ENCODE measurements around the gene TRERF1.
"Not testable (repeated sequence)": the region's sequence is repeated elsewhere in the genome, so short reads cannot be mapped to it uniquely, and the experiment has no call there.

The TRERF1 gene

DNA sequence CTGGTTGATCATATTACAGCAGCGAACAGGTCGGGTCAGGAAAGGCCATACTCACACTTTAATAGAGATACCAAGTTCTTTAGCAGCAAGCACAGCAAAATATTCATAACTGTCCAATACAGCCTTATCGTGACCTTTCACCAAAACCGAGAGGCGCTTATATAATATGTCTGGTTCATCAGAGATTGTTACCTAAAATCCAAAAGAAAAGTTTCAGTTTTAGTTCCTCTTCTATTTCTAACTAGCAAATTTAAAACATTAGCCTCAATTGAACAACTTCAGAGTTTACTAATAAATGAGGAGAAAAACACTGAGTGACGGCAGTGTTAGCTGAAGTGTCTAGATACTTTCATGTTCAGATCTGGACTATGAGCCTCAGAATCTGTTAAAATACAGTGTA is 240.0 kb downstream of the TRERF1 start:
- DNase-seq, result no peak

DNA sequence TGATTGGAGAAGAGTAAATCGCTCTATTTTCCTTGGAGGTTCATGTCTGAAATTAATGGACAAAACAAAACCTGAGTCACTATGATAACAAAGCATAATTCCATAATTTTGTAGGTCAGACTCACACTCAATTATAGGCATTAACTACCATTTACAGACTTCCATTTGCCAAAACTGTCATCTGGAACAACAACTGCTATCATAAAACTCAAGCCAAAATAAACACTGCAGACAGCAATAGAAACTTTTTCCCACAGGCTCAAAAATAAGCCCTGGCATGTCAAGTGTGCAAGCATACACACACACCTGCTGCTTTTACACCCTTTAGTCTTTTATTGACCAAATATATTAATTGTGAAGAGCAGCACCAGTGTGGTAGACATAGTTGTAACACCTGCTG is 241.2 kb downstream of the TRERF1 start:
- DNase-seq, result no peak

DNA sequence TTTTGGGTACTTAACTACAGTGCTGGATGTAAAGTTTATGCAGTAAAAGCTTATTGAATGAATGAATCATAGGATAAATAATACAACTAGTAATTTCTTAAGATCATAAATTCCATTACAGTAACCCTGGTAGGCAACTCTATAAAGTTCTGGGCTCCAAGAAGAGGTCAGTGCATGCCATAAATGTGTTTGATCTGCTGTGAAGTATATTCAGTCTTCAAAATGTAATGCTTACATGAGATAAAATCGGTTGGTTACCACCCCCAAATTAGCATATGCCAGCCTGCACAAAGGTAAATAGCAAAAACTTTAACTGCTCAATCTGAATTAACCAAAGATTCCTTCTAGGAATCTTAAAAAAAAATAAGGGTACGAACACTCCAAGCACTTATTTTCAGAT is 244.2 kb downstream of the TRERF1 start:
- DNase-seq, result not testable (repeated sequence)

DNA sequence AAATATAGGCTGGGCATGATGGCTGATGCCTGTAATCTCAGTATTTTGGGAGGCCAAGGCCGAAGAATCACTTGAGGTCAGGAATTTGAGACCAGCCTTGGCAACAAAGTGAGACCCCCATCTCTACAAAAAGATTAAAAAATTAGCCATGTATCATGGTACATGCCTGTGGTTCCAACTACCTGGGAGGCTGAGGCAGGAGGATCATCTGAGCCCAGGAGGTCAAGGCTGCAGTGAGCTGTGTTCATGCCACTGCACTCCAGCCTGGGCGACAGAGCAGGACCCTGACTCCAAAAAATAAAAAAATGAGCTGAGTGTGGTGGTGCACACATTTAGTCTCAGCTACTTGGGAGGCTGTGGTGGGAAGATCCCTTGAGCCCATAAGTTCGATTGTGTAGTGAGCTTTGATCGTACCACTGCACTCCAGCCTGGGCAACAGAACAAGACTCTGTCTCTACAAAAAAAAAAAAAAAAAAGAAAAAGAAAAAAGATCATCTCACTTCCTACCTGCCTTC is 246.9 kb downstream of the TRERF1 start:
- DNase-seq, result no peak

DNA sequence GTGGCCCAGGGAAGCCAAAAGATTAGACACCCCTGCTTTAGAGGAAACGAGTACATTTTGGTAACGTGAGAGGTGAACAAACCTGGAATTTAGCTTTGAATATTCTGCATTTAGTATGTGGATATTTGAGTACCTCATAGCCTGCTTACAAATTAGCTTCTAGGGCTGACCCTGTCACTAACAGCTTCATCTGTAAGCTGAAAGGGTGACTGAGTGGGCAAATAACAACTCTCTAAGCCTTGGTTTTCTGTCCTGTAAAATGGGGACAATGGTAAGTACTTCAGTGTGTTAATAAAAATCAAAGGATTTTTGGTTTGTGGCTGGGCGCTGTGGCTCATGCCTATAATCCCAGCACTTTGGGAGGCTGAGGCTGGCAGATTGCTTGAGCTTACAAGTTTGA is 248.5 kb downstream of the TRERF1 start:
- no peak for DNase-seq

DNA sequence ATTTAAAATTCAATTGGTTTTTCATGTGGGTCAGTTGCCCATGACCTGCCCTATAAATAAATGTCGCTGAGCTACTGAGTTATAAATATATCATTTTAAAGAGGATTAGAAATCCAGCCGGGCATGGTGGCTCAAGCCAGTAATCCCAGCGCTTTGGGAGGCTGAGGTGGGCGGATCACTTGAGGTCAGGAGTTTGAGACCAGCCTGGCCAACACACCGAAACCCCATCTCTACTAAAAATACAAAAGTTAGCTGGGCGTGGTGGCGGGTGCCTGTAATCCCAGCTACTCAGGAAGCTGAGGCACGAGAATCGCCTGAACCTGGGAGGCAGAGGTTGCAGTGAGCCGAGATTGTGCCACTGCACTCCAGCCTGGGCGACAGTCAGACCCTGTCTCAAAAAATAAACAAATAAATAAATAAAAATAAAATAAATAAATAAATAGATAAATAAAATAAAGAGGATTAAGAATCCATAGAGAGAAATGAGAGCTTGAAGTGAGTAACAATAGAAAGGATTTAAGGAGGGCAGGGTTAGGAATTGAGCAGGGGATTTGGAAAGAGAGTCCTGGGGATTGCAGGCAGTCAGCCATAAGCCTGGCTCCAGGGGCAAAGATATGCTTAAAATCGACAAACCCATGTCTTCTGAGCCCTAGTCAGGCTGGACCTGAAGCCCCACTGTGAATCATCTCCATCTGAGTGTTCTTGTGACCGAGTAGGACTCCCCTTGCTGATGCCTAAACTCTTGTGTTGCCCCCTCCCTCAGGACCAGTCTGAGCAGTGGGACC is 249.4 kb downstream of the TRERF1 start:
- DNase-seq, result not testable (repeated sequence)

DNA sequence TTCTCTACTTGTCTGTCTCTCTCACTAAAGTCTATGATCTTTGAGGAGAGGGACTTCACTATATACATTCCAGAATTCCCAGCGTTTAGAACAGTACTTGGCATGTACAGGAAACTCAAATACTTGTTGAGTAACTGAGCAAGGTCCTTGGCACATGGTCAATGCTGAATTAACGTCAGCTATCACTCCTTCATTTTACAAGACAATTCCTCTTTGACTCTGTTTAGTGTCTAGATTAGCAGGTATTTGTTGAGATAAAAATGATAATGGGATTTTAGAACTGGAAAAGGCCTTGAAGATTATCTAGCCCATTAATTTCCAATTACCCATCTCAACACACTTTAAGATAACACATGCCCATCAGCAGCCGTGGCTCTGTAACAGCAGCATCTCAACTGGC is 250.3 kb downstream of the TRERF1 start:
- no peak for DNase-seq

DNA sequence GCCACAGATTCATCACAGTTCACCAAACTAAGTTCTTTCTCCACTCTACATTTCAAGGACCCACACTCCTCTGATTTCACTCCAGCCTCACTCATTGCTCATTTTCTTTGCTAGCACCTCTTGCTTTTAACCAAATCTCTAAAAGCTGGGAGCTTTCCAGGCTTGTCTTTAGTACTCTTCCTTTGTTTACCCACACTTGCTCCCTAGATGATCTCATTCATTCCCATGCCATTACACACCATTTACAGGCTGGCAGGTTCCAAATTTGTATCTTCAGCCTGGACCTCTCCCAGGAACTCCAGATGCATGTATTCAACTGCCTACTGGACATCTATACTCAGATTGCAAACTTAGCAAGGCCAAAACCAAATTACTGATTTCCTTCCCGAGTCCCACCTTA is 251.7 kb downstream of the TRERF1 start:
- DNase-seq, result no peak

DNA sequence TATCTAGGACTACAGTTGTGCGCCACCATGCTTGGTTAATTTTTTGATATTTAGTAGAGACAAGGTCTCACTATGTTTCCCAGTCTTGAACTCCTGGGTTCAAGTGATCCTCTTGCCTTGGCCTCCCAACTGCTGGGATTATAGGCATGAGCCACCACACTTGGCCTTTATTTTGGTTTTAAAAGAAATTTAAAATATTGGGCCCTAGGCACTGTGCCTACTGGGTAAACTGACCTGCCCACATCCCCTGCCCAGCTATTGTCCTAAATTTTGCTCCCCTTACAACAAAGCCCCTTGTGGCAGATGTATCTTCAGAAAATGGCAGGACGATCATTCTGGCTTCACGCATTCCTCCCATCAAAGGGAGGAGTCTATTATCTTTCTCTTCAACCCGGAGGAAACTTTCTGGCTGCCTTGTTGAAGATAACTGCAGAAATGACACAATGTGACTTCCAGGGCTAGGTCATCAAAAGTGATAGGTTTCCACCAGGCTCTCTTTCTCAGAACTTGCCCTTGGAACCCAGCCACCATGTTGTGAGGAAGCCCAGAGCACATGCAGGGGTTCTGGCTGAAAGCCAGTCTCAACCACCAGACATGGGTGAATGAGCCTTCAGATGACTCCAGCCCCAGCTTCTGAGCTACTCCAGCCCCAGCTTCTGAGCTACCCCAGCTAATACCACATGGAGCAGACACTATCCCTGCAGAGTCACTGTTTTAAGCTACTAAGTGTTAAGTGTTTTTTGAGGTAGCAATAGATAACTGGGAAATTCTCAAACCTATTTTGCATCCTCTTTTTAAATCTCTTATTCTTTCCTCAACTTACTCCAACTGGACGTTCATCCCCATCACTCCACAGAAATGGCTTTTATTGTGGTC is 252.4 kb downstream of the TRERF1 start:
- no peak for DNase-seq

DNA sequence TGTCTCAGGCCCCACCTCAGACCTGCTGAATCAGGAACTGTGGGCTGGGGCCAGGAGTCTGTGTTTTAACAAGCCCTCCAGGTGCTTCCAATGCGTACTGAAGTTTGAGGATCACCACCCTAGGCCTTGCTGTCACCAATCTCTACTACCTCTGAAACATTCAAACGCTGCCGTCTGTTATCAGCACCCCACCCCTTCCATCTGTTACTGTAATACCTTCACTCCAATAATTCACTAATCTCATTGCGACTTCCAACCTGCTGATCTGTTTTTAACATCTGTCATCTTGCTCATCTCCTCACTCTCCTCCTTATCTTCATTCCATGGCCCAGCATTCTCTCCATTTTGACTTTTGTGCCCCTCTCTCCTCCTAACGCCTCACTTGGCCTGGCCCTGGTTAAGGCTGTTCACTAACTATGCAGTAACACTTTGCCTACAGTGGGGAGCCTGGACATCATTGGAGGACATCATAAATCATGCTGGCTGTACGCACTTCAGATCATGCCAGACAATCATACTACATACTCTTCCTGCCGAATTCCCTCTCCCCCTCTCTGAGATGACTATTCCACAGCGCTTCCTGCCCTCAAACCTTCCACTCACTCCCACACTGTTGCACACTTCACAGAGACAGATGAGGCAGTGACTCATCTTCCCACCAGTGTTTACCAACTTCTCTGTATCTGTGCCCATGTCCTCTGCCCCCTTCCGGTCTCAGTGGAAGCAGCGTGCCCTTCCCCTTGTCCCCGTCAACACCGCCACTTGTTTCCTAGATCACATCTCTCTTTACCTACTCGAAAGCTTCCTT is 254.0 kb downstream of the TRERF1 start:
- DNase-seq, result no peak

DNA sequence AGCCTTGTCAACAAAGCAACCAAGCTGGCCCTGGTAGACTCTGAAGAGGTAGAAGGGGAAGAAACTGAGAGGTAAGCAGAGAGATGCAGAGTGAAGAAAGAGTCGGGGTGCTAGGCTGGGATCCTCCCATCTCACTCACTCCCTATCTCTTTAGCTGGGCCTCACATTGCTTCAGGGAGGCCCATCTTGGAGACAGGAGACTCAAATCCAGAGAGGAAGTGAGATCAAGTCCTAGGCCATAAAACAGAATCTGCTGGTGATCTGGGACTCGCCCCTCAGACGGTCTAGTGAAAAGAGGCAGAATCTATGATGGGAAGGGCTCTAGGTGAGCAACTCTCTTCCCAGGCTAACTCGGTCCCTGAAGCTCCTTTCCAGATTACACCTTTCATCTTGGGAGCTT is 256.3 kb downstream of the TRERF1 start:
- no peak for DNase-seq

DNA sequence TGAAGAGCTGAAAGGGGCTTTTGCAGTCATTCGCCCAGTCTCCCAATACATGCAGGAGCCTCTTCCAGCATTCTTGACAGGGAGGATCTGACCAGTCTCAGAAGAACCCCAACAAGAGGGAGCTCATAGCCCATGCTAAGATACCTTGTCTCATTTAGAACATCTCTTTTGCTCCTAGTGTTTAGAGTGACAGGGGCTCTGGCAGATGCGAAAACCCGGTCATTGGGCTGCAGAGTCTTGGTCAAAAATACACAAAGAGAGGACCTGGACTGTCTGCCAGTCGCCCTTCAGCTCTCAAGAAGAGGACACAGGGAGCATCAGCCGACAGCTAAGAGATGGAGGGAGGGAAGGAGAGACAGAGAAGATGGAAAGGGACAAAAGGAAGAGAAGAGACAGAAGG is 257.7 kb downstream of the TRERF1 start:
- DNase-seq, result no peak

DNA sequence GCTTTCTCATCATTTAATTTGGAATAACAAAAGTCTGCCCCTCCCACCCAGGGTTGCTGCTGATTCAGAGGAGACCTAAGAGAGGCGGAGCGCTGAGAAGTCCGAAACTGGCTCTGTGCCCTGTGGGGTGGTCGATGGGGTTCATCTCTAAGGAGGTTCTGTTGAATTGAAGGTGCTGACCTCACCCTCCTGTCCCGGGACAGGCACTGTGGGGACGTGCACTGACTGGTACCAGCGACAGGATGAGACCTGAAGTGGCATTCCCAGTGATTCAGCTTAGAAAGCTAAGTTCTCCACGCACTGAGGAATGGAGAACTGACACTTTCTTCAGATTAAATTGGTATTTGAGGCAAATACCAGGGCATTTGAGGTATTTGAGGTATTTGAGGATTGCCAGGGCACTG is 258.2 kb downstream of the TRERF1 start:
- no peak for DNase-seq

DNA sequence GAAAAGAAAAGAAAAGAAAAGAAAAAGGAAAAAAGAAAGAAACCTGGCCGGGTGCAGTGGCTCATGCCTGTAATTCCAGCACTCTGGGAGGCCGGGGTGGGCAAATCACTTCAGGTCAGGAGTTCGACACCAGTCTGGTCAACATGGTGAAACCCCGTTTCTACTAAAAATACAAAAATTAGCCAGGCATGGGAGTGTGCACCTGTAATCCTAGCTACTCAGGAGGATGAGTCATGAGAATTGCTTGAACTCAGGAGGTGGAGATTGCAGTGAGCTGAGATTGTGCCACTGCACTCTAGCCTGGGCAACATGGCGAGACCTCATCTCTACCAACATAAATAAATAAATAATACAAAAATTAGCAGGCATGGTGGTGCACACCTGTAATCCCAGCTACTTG is 259.3 kb downstream of the TRERF1 start:
- not testable (repeated sequence) for DNase-seq

DNA sequence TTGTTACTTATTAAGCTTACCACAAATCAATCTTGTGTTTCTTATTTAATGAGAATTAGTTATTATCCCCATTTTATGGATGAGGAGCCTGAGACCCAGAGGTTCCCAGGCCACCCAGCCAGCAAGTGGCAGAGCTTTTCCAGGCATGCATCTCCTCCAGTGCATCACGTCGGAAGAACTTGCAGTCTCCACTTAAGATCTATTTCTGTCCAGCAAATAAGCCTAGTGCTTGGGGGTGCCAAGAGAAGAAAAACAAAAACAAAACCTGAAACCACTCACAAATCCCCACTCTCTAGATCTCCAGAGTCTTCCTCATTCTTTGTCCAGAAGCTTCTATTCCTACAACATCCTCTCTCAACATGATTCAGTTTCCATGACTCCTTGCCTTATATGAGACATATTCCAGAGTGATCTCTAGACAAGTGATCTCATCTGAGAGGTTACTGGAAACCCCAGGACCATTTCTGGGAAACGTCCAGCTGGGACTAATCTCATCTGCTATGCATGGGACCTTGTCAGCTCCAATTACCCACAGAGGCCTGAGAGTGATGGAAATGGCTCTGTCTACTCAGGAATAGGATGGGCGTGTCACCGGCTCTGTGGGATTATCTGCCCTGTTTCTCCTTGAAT is 261.1 kb downstream of the TRERF1 start:
- no peak for DNase-seq

DNA sequence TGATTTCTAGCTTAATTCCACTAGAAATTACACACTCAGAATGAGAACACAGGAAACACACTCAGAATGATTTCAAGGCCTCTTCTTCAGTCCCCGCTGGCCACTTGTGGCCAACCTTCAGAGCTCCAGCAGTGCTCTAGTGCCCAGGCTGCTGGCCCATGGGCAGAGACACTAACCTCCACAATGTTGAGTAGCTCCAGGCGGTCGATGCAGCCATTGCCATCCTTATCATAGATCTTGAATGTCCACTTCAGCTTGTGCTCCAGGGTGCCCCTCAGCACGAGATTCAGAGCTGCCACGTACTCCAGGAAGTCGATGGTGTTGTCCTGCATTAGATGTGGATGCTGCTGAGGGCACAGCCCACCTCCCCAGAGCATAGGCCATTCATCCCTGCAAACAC is 263.3 kb downstream of the TRERF1 start:
- DNase-seq, result no peak

DNA sequence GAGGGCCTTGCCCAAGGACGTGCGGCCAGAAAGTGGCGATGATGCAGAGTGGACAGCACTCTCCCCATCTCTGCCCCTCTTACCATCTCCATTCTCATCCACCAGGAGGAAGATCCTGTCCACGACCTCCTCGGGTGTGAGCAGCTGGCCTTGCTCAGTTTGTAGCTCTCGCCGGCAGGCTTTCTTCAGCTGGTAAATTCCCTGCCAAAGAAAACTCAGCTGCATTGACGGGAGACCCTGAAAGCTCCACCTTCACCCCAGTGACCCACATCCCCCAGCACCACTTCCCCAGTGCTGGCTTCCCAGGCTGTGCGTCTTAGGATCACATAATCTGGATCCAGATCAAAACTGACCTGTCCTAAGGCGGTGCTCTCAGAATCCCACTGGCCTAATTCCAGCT is 266.1 kb downstream of the TRERF1 start:
- no peak for DNase-seq

DNA sequence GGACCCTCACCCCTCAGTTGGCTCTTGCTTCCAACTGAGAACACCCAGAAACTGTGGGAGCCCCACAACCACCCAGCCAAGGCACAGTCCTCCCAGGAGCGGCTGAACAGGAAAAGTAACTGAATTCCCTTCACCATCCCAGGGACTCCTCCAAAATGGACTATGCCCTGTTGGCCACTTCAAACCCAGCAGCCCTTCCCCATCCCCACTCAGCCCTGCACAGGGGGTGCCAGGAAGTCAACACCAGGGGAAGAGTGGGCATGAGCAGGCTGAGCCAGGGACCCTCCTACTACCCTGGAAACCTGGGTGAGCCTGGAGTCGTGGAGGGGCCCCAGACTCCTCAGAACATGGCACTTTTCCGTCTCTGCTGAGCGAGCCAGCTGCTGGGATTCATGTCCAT is 267.3 kb downstream of the TRERF1 start:
- no peak for DNase-seq

DNA sequence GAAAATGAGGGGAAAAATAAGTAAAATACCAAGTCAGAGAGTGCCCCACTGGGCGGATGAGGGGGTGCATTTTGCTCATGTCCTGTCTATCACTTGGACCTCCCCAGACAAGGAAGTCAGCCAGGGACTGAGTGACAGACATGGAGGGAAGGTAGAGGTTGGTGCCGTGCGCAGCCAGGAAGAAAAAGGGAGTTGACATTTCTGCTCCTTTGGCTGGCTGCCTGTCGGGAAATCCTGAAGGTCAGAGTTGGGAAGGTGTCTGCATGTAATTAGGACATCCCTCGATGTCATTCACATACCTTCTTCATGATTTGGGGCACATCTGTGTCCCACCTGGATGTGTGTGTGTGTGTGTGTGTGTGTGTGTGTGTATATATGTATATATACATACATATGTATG is 269.6 kb downstream of the TRERF1 start:
- no peak for DNase-seq

DNA sequence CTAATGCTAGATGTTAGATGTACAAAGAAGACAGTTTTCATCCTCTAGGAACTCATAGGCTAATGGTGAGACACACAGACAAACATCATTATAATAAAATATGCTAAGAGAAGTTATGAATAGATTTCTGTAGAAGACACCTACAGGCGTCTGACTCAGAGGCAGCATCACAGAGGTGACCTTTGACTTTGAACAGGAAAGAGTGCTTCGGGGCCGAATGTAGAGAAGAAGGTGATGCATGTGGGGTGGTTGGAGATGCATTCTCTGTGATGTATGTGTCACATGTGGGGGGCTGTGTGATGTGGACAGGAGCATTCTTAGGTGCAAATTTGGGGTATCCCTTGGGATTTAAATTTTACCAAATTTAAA is 271.8 kb downstream of the TRERF1 start:
- DNase-seq, result no peak

DNA sequence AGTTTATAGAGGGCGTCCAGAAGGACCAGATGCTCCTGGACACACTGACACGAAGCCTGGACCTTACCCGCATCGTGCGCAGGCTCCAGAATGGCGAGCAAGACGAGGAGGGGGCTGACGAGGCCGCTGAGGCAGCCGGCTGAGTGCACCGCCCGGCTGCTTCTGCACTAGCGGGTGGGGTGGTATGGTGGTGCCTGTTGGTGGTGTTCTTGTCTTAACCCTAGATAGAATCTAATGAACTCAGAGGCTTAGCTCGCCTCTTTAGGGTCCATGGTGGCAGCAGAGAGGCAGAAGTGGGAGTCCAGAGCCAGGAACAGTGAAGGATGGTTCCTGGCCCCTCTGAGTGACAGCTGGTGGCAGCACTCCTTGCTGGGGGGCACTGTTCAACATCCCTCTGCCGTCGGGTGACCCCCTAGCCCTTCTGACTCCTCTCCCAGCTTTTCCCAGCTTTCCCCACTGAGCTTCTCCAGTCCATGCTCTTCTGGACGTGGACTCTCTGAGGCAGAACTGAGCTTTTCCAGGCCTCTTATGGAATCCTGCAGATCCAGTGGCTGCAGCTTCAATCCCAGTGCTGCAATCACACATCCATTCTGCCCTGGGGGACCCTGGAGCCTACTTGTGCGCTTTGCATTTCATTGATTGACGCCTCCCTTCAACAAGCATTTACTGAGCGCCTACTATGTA is 272.3 kb downstream of the TRERF1 start:
- DNase-seq, result no peak

Measured in NCI-H526 treated with DMSO at 0.1 percent for 48 hours (cell line).